GM12878 (cell line): ENCODE data around the gene PFN4. TPM values are rescaled to one million over a fixed set of nuclear protein-coding genes. Genes with fewer than 3 reads are reported as not detected.

Experiments used
- ATAC-seq: fragments of 200-7000 bp; cut with Tn5 transposase; 3 replicates; pipeline ENCODE4 v1.9.1; 2020; ENCODE audit warnings: mild to moderate bottlenecking, moderate library complexity
- BruUV-seq: library from RNA; stranded (reverse); fragments of 400-500 nt; replicated peaks from 2 replicates; lab custom pipeline; 2021; lab: Mats Ljungman, UMichigan
- CTCF ChIA-PET: fragments of 300-600 bp; sonication (Branson Sonifier 250); formaldehyde crosslinking; extraction: SDS; loops from one replicate; lab custom pipeline; 2021; ENCODE audit warnings: inconsistent platforms; lab: Yijun Ruan, JAX
- POLR2A ChIA-PET: fragments of 350-600 bp; formaldehyde crosslinking; extraction: SDS; loops from one replicate; lab custom pipeline; 2021; ENCODE audit warnings: inconsistent platforms; lab: Charles Lee
- RAD21 ChIA-PET: fragments of 300-600 bp; sonication (Branson Sonifier 250); formaldehyde crosslinking; loops from one replicate; lab custom pipeline; 2023; ENCODE audit warnings: antibody characterized with exemption; ENCODE audit not compliant: unreplicated experiment; lab: Charles Lee
- SMC1A ChIA-PET: fragments of 300-600 bp; sonication (Branson Sonifier 250); formaldehyde crosslinking; loops from one replicate; lab custom pipeline; 2023; ENCODE audit not compliant: unreplicated experiment, uncharacterized antibody; lab: Charles Lee
- DNase-seq: peaks from one replicate; pipeline ENCODE4 v3.0.0-alpha.2; 2011; ENCODE audit warnings: low read depth, low spot score
- FAIRE-seq: peaks from 3 replicates; lab custom pipeline; 2011; peaks lifted over from hg19 to GRCh38; lab: Jason Lieb, UNC
- H2AFZ ChIP-seq: 2 replicates; pipeline ENCODE4 v1.6.0; 2011; ENCODE audit warnings: low read depth, low read length, control low read depth; ENCODE audit not compliant: control insufficient read depth
- H3K27ac ChIP-seq: 2 replicates; pipeline ENCODE4 v1.5.1; 2011; ENCODE audit warnings: control low read depth; ENCODE audit not compliant: control insufficient read depth, insufficient read depth
- H3K27me3 ChIP-seq, 2 experiments: replicated peaks in 1 of 2; 2 replicates each; pipeline versions ENCODE4 v1.6.0 to v1.6.1; 2011; ENCODE audit warnings: low read length in 1 of 2; ENCODE audit not compliant: control insufficient read depth in 2 of 2, insufficient read depth in 2 of 2
- H3K36me3 ChIP-seq, 2 experiments: 2 replicates each; pipeline ENCODE4 v1.5.1; 2011; ENCODE audit warnings: low read length in 1 of 2; ENCODE audit not compliant: control insufficient read depth in 2 of 2, insufficient read depth in 2 of 2
- H3K4me1 ChIP-seq: 2 replicates; pipeline ENCODE4 v1.6.1; 2011; ENCODE audit warnings: mild to moderate bottlenecking, low read length, moderate library complexity, mixed read lengths; ENCODE audit not compliant: control insufficient read depth, insufficient read depth
- H3K4me2 ChIP-seq: 2 replicates; pipeline ENCODE4 v1.6.0; 2011; ENCODE audit warnings: control low read depth; ENCODE audit not compliant: control insufficient read depth, insufficient read depth
- H3K4me3 ChIP-seq: fragments of 200-600 bp; sonication (generic); 2 replicates; pipeline ENCODE4 v1.5.1; 2016
- H3K79me2 ChIP-seq: 2 replicates; pipeline ENCODE4 v1.6.0; 2011; ENCODE audit warnings: low read length; ENCODE audit not compliant: control insufficient read depth, insufficient read depth
- H3K9ac ChIP-seq: 2 replicates; pipeline ENCODE4 v1.8.0; 2011; ENCODE audit warnings: low read length, control low read depth, mixed read lengths; ENCODE audit not compliant: control insufficient read depth, insufficient read depth
- H3K9me3 ChIP-seq: replicated peaks from 3 replicates; pipeline ENCODE4 v1.5.1; 2011; ENCODE audit warnings: mild to moderate bottlenecking, low read length; ENCODE audit not compliant: control insufficient read depth, insufficient read depth
- H4K20me1 ChIP-seq: 2 replicates; pipeline ENCODE4 v1.6.0; 2011; ENCODE audit not compliant: control insufficient read depth, insufficient read depth
- BCL11A ChIP-seq: IDR thresholded peaks from 2 replicates; pipeline ENCODE4 v1.6.1; 2011; ENCODE audit warnings: low read depth, low read length
- FOXK2 ChIP-seq: fragments of 450-650 bp; IDR thresholded peaks from 2 replicates; pipeline ENCODE4 v1.6.1; 2017; ENCODE audit warnings: mild to moderate bottlenecking, moderate library complexity
- MYB ChIP-seq: fragments of 150-350 bp; IDR thresholded peaks from 2 replicates; pipeline ENCODE4 v1.6.1; 2014; ENCODE audit warnings: mild to moderate bottlenecking, low read depth, low read length, borderline replicate concordance
- NFYB ChIP-seq: IDR thresholded peaks from 2 replicates; pipeline ENCODE4 v1.6.1; 2011; ENCODE audit warnings: low read depth, mild to moderate bottlenecking, low read length, improper control_type of control experiment, moderate library complexity; ENCODE audit not compliant: insufficient read depth
- PRDM15 ChIP-seq: fragments of 450-650 bp; formaldehyde crosslinking; IDR thresholded peaks from 2 replicates; pipeline ENCODE4 v1.4.0; 2020; ENCODE audit warnings: mild to moderate bottlenecking, moderate library complexity
- RAD51 ChIP-seq: fragments of 450-650 bp; IDR thresholded peaks from 2 replicates; pipeline ENCODE4 v1.6.1; 2016; ENCODE audit warnings: moderate library complexity, mild to moderate bottlenecking, inconsistent platforms
- SIN3A ChIP-seq: IDR thresholded peaks from 2 replicates; pipeline ENCODE4 v1.6.1; 2012; ENCODE audit warnings: low read depth, low read length, improper control_type of control experiment
- SIX5 ChIP-seq: IDR thresholded peaks from 2 replicates; pipeline ENCODE4 v1.6.1; 2011; ENCODE audit warnings: mild to moderate bottlenecking, low read depth, low read length, moderate library complexity; ENCODE audit not compliant: severe bottlenecking
- WGBS: methylation state at CpG from one replicate; pipeline ENCODE4 v1.1.6; 2016; ENCODE audit warnings: low lambda C conversion rate; ENCODE audit not compliant: insufficient replicate concordance, insufficient coverage; ENCODE audit errors: missing lambda C conversion rate; 5-methylcytosine and 5-hydroxymethylcytosine counted together
- in situ Hi-C: fragments of 300-500 bp; cut with MboI; formaldehyde crosslinking; loops from 9 replicates; pipeline ENCODE4 v1.14.3; 2018; ENCODE audit warnings: mixed read lengths
- intact Hi-C: fragments of 100-400 bp; cut with micrococcal nuclease; formaldehyde crosslinking; loops from one replicate; pipeline ENCODE4 v1.14.2; 2022; ENCODE audit not compliant: unreplicated experiment
- polyA plus RNA-seq, 11 experiments: library from polyadenylated mRNA; depleted of rRNA in 4 of 11; unstranded in 6 of 11; stranded (reverse) in 5 of 11; fragments of >200 nt; fragmentation: Nextera tagmentation in 4 of 11; fragmentation: Illumina TruSeq in 1 of 11; extraction: Ambion mirVana in 4 of 11; extraction: Trizol in 1 of 11; gene quantifications; 1 replicate in 1 of 11; 2 replicates in 10 of 11; pipeline versions ENCODE4 v1.2.1 to v1.2.3, GENCODE V29; 2011 to 2016; ENCODE audit warnings: inconsistent platforms in 2 of 11, missing spikeins in 2 of 11, low read depth in 1 of 11
- total RNA-seq, 4 experiments: library from RNA; depleted of rRNA in 3 of 4; stranded (reverse); fragments of >200 nt in 3 of 4; fragmentation: Illumina TruSeq in 1 of 4; extraction: Trizol in 1 of 4; gene quantifications; 2 replicates each; pipeline versions ENCODE4 v1.2.1 to v1.2.3, GENCODE V29; 2013 to 2021

PFN4 gene
- total and polyA plus RNA-seq, 10 of the 15 experiments (the other 5 are each of a cell fraction or from before 2014, with no cell fraction given), result 0.12 to 2.1 (median 1.0) TPM

GRCh38 chr2:24080701-24081100, 42.4 kb downstream of the PFN4 start (continued):
- TF ChIP-seq BCL11A (no peak), RAD51 (no peak)

- CTCF ChIA-PET, result interaction anchor here (0.6 to 3.8 kb wide), 3 partner anchors 10 to 283 kb away, joined by 3 to 34 read pairs (median 4); partner anchors contain the start of gene ATAD2B
- Histone ChIP-seq H3K9ac (peak overlapping the region; percentile 79), H3K4me3 (peak overlapping the region; percentile 89; the same call in 1 of the 2 replicates), H3K27ac (no peak overlapping the region), H3K9me3 (no peaks in the 10 kb centered on the region; the same call in 2 of the 3 replicates), H4K20me1 (no peaks in the 10 kb centered on the region), H3K79me2 (peaks cover 22% of the 10 kb centered on the region), H3K4me1 (peaks cover 9% of the 10 kb centered on the region), H3K27me3 (no peaks in the 10 kb centered on the region), H3K4me2 (peak overlapping the region; percentile 87), H3K36me3 (no peaks in the 10 kb centered on the region; a peak in 2 of 4 replicates), H2AFZ (no peak overlapping the region; the same call in 1 of the 2 replicates)
- in situ Hi-C loops (no loop called here), intact Hi-C loops (loop anchor here (2.0 kb wide), 1 partner anchor 151 kb away; the partner anchor contains the start of gene ATAD2B)
- TSS peak; percentile 31 for BruUV-seq
- 98% methylated on average over 2 of the region's 2 CpGs for whole genome bisulfite sequencing
- RAD21 ChIA-PET, result interaction anchor here (2.6 kb wide), 1 partner anchor 253 kb away, joined by 16 read pairs; no protein-coding TSS in a partner anchor
- no peak for DNase-seq
- no peak for FAIRE-seq
- POLR2A ChIA-PET, result interaction anchor here (0.7 to 1.5 kb wide), 3 partner anchors 12 to 108 kb away, joined by 3 to 6 read pairs (median 3); no protein-coding TSS in a partner anchor
- TF ChIP-seq SIX5 (no peak), SIN3A (no peak), NFYB (no peak), MYB (no peak), PRDM15 (CRISPR knock-in tag) (no peak), FOXK2 (no peak)
- SMC1A ChIA-PET, result interaction anchor here (0.5 to 4.0 kb wide), 4 partner anchors 150 to 253 kb away, joined by 3 to 24 read pairs (median 4); partner anchors contain the start of gene ATAD2B
- ATAC-seq, result no peak
Observed at GRCh38 chr2:24077879-24078278, 45.3 kb downstream of the PFN4 start.
